Testis (tissue), 3 donors: Measurements from ENCODE around the gene PHF2. TPM values are rescaled to one million over a fixed set of nuclear protein-coding genes. Genes with fewer than 3 reads are reported as not detected.

ENCODE experiments used
- DNase-seq: peaks from one replicate; pipeline ENCODE4 v3.0.0-alpha.2; 2019
- H3K27ac ChIP-seq, 2 donors: fragments of 200-600 bp; sonication (generic); one replicate each; pipeline ENCODE4 v1.5.1; 2019
- H3K27me3 ChIP-seq: fragments of 200-600 bp; sonication (generic); one replicate; pipeline ENCODE4 v1.5.1; 2019
- H3K36me3 ChIP-seq: fragments of 200-600 bp; sonication (generic); one replicate; pipeline ENCODE4 v1.5.1; 2017; ENCODE audit warnings: low read depth; ENCODE audit errors: missing control alignments
- H3K4me1 ChIP-seq: fragments of 200-600 bp; sonication (generic); one replicate; pipeline ENCODE4 v1.5.1; 2019
- H3K4me3 ChIP-seq, 2 donors: fragments of 200-600 bp; sonication (generic); one replicate each; pipeline ENCODE4 v1.5.1; 2017 to 2019
- H3K9me3 ChIP-seq: fragments of 200-600 bp; sonication (generic); one replicate; pipeline ENCODE4 v1.5.1; 2017
- CTCF ChIP-seq, 3 experiments: fragments of 450-650 bp in 2 of 3; fragments of 200-600 bp in 1 of 3; sonication (generic) in 1 of 3; IDR thresholded peaks; one replicate each; pipeline ENCODE4 v1.5.1; 2016 to 2019; ENCODE audit warnings: antibody characterized with exemption in 3 of 3, mild to moderate bottlenecking in 2 of 3, moderate library complexity in 1 of 3
- POLR2A ChIP-seq: fragments of 450-650 bp; IDR thresholded peaks from one replicate; pipeline ENCODE4 v1.6.1; 2017; ENCODE audit warnings: antibody characterized with exemption, mild to moderate bottlenecking, moderate library complexity
- WGBS, 2 donors: methylation state at CpG; one replicate each; pipeline ENCODE4 v1.1.5; 2018; 5-methylcytosine and 5-hydroxymethylcytosine counted together
- intact Hi-C: fragments of 100-400 bp; cut with DNase I; formaldehyde crosslinking; loops from one replicate; pipeline ENCODE4 v1.15.1; 2023; ENCODE audit warnings: low total_unique reads
- polyA plus RNA-seq: library from polyadenylated mRNA; stranded (reverse); fragments of 350-450 nt; fragmentation: Illumina TruSeq; extraction: RNeasy Lipid Tissue Mini Kit (QIAGEN cat#74804); gene quantifications from one replicate; pipeline ENCODE4 v1.2.3, GENCODE V29; 2014; ENCODE audit warnings: low read depth, low replicate concordance; ENCODE audit not compliant: insufficient read depth
- total RNA-seq, 2 donors: library from RNA; depleted of rRNA; stranded (reverse); fragments of >200 nt; gene quantifications; one replicate each; pipeline ENCODE4 v1.2.3, GENCODE V29; 2016

The PHF2 gene
- total and polyA plus RNA-seq, 3 donors from 2014 or later: 19.6 to 22.1 (median 20.6) TPM

GRCh38 chr9:93623753-93624152 is 47.4 kb downstream of the PHF2 start:
- no peaks in the 10 kb centered on the region for H3K4me1 ChIP-seq
- no peaks in the 10 kb centered on the region for H3K36me3 ChIP-seq
- 46 to 62% methylated on average over 3 of the region's 3 CpGs for WGBS, 2 donors
- H3K27me3 ChIP-seq: no peaks in the 10 kb centered on the region
- TF ChIP-seq CTCF (IDR thresholded peaks at IDR 0.05) (no peak), POLR2A (no peak)
- H3K9me3 ChIP-seq: no peaks in the 10 kb centered on the region
- H3K27ac ChIP-seq: no peak overlapping the region
- DNase-seq: no peak
- no peak overlapping the region for H3K4me3 ChIP-seq
- intact Hi-C loops: no loop called here

- intact Hi-C loops: no loop called here
- WGBS, 2 donors: 95 to 96% methylated on average over 6 of the region's 6 CpGs
- TF ChIP-seq CTCF (IDR thresholded peaks at IDR 0.05) (no peak), POLR2A (no peak)
- Histone ChIP-seq H3K9me3 (no peaks in the 10 kb centered on the region), H3K27me3 (no peaks in the 10 kb centered on the region), H3K36me3 (no peaks in the 10 kb centered on the region), H3K4me1 (no peaks in the 10 kb centered on the region), H3K27ac (no peak overlapping the region), H3K4me3 (no peak overlapping the region)
- DNase-seq: no peak
These were observed 48.0 kb downstream of the PHF2 start for GRCh38 chr9:93624431-93624834.

- DNase-seq: no peak
- intact Hi-C loops: no loop called here
- TF ChIP-seq POLR2A: no peak
- TF ChIP-seq CTCF (IDR thresholded peaks at IDR 0.05): no peak
- Histone ChIP-seq H3K36me3 (no peaks in the 10 kb centered on the region), H3K4me1 (no peaks in the 10 kb centered on the region), H3K27me3 (no peaks in the 10 kb centered on the region), H3K27ac (no peak overlapping the region), H3K9me3 (no peaks in the 10 kb centered on the region), H3K4me3 (no peak overlapping the region)
These were observed 48.6 kb downstream of the PHF2 start for GRCh38 chr9:93624977-93625376.

- Histone ChIP-seq H3K36me3 (no peaks in the 10 kb centered on the region), H3K4me3 (no peak overlapping the region), H3K4me1 (no peaks in the 10 kb centered on the region), H3K9me3 (no peaks in the 10 kb centered on the region), H3K27ac (no peak overlapping the region), H3K27me3 (no peaks in the 10 kb centered on the region)
- intact Hi-C loops: no loop called here
- WGBS, 2 donors: 88 to 95% methylated on average over 10 to 11 of the region's 11 CpGs
- TF ChIP-seq POLR2A: no peak
- DNase-seq: no peak
These were observed 53.5 kb downstream of the PHF2 start for GRCh38 chr9:93629920-93630319.

- DNase-seq: no peak
- H3K36me3 ChIP-seq: no peaks in the 10 kb centered on the region
- no peak overlapping the region for H3K4me3 ChIP-seq
- no peaks in the 10 kb centered on the region for H3K9me3 ChIP-seq
- TF ChIP-seq CTCF (IDR thresholded peaks at IDR 0.05): no peak
- no peak for TF ChIP-seq POLR2A
- intact Hi-C loops: no loop called here
- no peaks in the 10 kb centered on the region for H3K27me3 ChIP-seq
- no peaks in the 10 kb centered on the region for H3K4me1 ChIP-seq
- 85 to 86% methylated on average over 7 of the region's 7 CpGs for WGBS, 2 donors
- no peak overlapping the region for H3K27ac ChIP-seq
These were observed 54.5 kb downstream of the PHF2 start for GRCh38 chr9:93630806-93631411.
